Mucosa of descending colon (tissue), 3 donors: ENCODE measurements around the gene LRRC8E. TPM values are rescaled to one million over a fixed set of nuclear protein-coding genes. Genes with fewer than 3 reads are reported as not detected.

Experiments
- ATAC-seq: fragments of 200-7000 bp; cut with Tn5 transposase; one replicate; pipeline ENCODE4 v1.9.1; 2020; ENCODE audit warnings: mild to moderate bottlenecking, moderate library complexity
- DNase-seq, 3 donors: peaks; one replicate each; pipeline ENCODE4 v3.0.0-alpha.2; 2020
- H3K36me3 ChIP-seq: fragments of 200-600 bp; one replicate; pipeline ENCODE4 v1.8.0; 2021; ENCODE audit warnings: low read depth, mild to moderate bottlenecking
- H3K4me1 ChIP-seq: fragments of 200-600 bp; one replicate; pipeline ENCODE4 v1.8.0; 2021; ENCODE audit warnings: low read depth, mild to moderate bottlenecking
- H3K4me3 ChIP-seq: fragments of 200-600 bp; one replicate; pipeline ENCODE4 v1.8.0; 2021; ENCODE audit warnings: mild to moderate bottlenecking
- H3K9me3 ChIP-seq: fragments of 200-600 bp; one replicate; pipeline ENCODE4 v1.8.0; 2021; ENCODE audit warnings: mild to moderate bottlenecking
- CTCF ChIP-seq: fragments of 200-600 bp; IDR thresholded peaks from one replicate; pipeline ENCODE4 v1.8.0; 2022; ENCODE audit warnings: antibody characterized with exemption, mild to moderate bottlenecking
- intact Hi-C, 2 donors: fragments of 100-400 bp; cut with DNase I in 1 of 2; cut with micrococcal nuclease in 1 of 2; formaldehyde crosslinking; loops; one replicate each; pipeline versions ENCODE4 v1.11.0 to v1.11.1; 2022; cut with DNase I, micrococcal nuclease
- total RNA-seq, 3 donors: library from RNA; stranded (reverse); fragmentation: NEBNext Ultra II Directional in 2 of 3; extraction: Animal tissue kit (Norgen Biotek cat#: 25700) in 2 of 3; gene quantifications; one replicate each; pipeline versions ENCODE4 v1.2.1 to v1.2.4, GENCODE V29; 2021 to 2023
- donor health status: DM: no; HTN: no; CAD: no; lungs with moderate emphysema.
- donor health status: DM: no; HTN: no; CAD: no.
- donor health status: DM: no; HTN: yes; CAD: no.

LRRC8E gene
- total RNA-seq, 3 donors from 2014 or later = 0.32 to 1.5 (median 1.3) TPM

GRCh38 chr19:7908078-7908699 lies 19.9 kb downstream of the LRRC8E start:
- DNase-seq (no peak), ATAC-seq (no peak)
- H3K36me3 ChIP-seq = peaks cover 25% of the 10 kb centered on the region
- H3K4me1 ChIP-seq = peaks cover 14% of the 10 kb centered on the region
- H3K4me3 ChIP-seq = no peak overlapping the region
- intact Hi-C loops = loop anchor here in 1 of 2 donors (10.0 kb wide), 1 partner anchor 53 kb away; no protein-coding TSS in a partner anchor
- TF ChIP-seq CTCF = no peak
- no peaks in the 10 kb centered on the region for H3K9me3 ChIP-seq

GRCh38 chr19:7908742-7909461 lies 20.6 kb downstream of the LRRC8E start:
- Histone ChIP-seq H3K4me3 (no peak overlapping the region), H3K9me3 (no peaks in the 10 kb centered on the region), H3K4me1 (peaks cover 8% of the 10 kb centered on the region), H3K36me3 (peaks cover 20% of the 10 kb centered on the region)
- ATAC-seq (no peak), DNase-seq (no peak)
- TF ChIP-seq CTCF = no peak
- intact Hi-C loops = loop anchor here in 1 of 2 donors (10.0 kb wide), 1 partner anchor 54 kb away; no protein-coding TSS in a partner anchor

GRCh38 chr19:7909471-7910067 lies 21.3 kb downstream of the LRRC8E start:
- TF ChIP-seq CTCF = no peak
- Histone ChIP-seq H3K4me1 (peaks cover 6% of the 10 kb centered on the region), H3K36me3 (peaks cover 20% of the 10 kb centered on the region), H3K9me3 (no peaks in the 10 kb centered on the region), H3K4me3 (no peak overlapping the region)
- ATAC-seq (no peak), DNase-seq (no peak)
- intact Hi-C loops = loop anchor here in 1 of 2 donors (10.0 kb wide), 1 partner anchor 55 kb away; no protein-coding TSS in a partner anchor

- no peak for TF ChIP-seq CTCF
- intact Hi-C loops = no loop called here
- H3K4me3 ChIP-seq = no peak overlapping the region
- peaks cover under 1% of the 10 kb centered on the region for H3K4me1 ChIP-seq
- DNase-seq = peak in 2 of 3 donors; percentile 26 to 51
- H3K36me3 ChIP-seq = peaks cover 20% of the 10 kb centered on the region
- no peaks in the 10 kb centered on the region for H3K9me3 ChIP-seq
- no peak for ATAC-seq
Measured at GRCh38 chr19:7910321-7911161, 22.2 kb downstream of the LRRC8E start.

GRCh38 chr19:7911508-7912143 lies 23.3 kb downstream of the LRRC8E start:
- H3K4me1 ChIP-seq = peaks cover 10% of the 10 kb centered on the region
- intact Hi-C loops = no loop called here
- DNase-seq (peak in 1 of 3 donors; percentile 25), ATAC-seq (no peak)
- no peaks in the 10 kb centered on the region for H3K9me3 ChIP-seq
- no peak for TF ChIP-seq CTCF
- H3K4me3 ChIP-seq = no peak overlapping the region
- H3K36me3 ChIP-seq = peaks cover 20% of the 10 kb centered on the region
